Occipital lobe (tissue), 2 donors: Measurements from ENCODE around the gene DSTN. TPM values are rescaled to one million over a fixed set of nuclear protein-coding genes. Genes with fewer than 3 reads are reported as not detected.

ENCODE experiments used
- DNase-seq: peaks from one replicate; lab custom pipeline; 2025; lab: John Stamatoyannopoulos, UW
- total RNA-seq: library from RNA; depleted of rRNA; stranded (reverse); fragments of >200 nt; gene quantifications from one replicate; pipeline ENCODE4 v1.2.3, GENCODE V29; 2014

Gene DSTN
- total RNA-seq, 1 donor from 2014 or later: 295 TPM

DNA sequence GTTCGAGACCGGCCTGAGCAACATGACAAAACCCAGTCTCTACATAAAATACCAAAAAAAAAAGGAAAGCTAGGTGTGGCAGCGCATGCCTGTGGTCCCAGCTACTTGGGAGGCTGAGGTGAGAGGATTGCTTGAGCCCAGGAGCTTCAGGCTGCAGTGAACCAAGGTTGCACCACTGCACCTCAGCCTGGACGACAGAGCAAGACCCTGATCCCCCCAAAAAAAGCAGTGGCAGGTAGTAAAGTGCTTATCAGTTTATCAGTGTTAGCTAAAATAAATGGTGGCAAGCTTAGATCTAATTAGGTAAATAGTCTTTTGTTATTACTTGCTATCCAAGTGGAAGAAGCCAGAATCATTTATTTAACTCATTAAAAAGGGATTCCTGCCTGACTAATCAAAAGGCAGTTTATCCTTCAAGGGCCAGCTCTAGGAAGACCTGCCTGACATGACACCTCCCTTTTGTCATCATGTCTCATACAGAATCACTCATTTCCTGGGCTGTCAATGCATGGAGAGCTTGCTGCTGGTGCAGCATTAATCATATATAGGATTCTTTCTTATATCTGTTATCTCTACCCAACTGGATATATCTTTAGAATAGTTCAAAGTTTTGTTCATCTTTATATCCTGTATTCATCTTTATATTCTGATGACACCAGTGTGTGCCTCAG, 9.6 kb downstream of the DSTN start:
- DNase-seq: no peak

DNA sequence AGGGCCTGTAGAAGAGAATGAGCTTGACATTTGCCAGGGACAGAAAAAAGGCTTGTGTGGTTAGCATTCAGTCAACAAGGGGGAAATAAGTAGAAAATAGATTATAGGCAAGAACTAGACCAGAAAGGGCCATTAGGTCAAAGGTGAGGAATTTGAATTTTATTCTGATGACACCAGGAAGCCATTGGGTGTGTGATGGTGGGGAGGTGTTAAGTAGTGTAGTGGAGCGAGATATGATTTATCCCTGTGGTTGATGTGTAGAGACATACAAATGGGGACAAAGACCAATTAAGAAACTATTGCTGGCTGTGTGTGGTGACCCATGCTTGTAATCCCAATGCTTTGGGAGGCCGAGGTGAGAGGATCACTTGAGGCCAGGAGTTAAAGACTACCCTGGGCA, 11.0 kb downstream of the DSTN start:
- DNase-seq: no peak

DNA sequence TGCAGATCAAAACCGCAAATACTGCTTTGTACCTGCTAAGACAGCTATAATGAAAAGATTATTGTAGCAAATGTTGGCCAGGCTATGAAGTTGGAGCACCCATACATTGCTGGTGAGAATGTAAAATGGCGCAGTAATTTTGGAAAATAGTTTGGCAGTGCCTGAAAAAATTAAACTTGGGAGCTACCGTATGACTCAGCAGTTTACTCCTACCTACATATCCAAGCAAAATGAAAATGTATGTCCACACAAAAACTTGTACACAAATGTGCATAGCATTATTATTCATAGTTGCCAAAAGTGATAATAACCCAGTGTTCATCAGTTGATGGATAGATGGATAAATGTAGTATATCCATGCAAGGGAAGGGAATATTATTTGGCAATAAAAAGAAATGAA, 13.3 kb downstream of the DSTN start:
- DNase-seq: no peak

DNA sequence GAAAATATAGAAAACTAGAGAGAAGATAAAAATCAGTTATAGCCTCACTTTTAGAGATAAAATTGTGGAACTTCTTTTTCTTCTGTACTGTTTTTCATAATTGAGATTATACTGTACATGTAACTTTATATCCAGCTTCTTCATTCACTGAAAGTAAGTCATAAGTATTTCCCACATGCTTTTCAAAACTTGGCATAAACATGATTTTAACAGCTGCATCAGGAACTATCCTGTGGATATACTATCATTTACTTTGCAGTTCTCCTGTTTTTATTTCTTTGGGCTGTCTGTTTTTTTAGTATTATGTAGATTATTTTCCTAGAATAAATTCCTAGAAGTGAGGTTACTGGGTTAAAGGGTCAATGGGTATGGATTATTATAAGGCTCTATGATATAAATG, 14.8 kb downstream of the DSTN start:
- DNase-seq: no peak

DNA sequence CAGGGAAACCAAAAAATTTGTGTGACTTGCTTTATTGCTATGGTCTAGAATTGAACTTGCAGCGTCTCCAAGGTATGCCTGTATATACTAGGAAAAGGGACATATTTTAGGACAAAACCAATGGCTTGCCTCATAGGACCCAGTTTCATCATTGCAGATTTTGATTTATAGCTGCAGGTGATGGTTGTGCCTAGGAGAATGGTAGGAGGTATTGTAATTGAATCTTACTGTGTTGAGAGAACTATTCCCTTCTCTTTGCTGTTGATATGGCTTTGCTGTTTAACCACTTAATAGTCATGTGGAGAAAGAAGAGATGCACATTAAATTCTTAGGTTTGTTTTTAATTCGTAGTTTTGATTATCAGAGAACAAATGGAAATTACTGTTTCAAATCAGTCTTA, 16.4 kb downstream of the DSTN start:
- no peak for DNase-seq

DNA sequence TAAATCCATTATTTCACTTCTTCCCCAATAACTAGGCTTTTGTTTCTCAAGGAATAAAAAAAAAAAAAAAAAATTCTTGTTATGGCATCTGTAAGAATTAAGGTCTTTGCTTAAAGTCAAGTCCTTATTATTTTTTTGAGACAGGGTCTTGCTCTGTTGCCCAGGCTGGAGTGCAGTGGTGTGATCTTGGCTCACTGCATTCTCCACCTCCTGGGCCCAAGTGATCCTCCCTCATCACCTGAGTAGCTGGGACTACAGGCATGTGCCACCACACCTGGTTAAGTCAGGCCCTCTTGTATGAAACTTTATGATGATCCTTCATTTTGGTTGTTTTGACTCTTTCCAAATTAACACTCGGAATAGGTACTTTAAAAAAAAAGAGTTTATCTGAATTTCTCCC, 17.3 kb downstream of the DSTN start:
- no peak for DNase-seq

DNA sequence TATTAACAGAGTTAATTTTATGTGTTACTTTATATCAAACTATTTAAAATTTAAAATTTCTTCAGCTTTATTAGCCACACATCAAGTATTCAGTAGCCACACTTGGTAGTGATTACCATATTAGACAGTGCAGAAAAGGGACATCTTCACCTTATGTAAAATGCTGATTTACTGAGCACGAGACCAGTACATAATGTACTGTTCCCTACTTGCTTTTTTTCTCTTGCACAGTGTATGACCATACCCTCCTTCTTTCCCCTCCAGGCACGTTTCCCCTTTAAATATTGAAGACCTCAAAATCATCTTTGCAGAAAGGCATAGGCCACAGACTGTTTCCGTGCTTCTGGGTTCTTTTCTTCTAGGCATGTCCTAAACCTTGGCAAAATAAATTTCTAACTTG, 17.9 kb downstream of the DSTN start:
- no peak for DNase-seq

DNA sequence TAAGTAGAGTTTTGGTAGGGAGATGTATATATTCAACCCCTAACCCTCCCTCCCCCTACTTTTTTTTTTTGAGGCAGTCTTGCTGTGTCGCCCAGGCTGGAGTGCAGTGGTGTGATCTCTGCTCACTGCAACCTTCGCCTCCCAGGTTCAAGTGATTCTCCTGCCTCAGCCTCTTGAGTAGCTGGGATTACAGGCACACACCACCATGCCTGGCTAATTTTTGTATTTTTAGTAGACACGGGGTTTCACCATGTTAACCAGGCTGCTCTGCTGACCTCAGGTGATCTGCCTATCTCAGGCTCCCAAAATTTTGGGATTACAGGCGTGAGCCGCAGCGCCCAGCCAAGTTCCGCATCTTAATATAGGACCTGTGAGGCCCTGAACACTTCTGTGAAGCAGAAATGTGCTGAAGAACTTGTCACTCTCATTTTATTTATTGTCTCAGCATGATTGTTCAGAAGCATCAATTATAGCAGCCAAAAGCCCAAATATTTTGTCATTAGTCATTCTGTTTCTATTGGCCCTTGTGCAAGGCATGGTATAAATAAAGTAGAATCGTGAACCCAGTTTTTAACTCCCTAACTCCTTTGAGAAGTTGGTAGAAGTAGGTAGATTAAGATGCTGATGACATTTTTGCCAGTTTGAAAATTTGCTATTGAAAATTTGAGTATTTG, 19.4 kb downstream of the DSTN start:
- DNase-seq: no peak

DNA sequence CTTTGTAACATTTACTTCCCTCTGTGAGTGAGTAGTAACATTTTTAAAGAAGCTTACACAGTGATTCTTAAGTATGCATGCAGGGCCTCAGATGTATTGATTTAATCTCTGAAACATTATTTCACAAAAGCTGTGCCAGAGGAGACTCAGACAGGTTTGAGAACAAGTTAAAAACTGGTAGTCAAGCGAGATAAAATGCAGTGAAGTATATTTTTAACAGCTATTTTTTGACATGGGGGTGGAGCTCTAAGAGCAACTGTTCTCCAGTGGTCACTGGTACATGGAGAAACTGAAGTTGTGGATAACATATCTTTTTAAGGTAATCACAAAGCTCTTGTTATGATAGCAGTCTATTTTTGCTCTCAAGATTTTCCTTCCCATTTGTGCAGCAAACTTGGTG, 20.4 kb downstream of the DSTN start:
- DNase-seq: no peak

DNA sequence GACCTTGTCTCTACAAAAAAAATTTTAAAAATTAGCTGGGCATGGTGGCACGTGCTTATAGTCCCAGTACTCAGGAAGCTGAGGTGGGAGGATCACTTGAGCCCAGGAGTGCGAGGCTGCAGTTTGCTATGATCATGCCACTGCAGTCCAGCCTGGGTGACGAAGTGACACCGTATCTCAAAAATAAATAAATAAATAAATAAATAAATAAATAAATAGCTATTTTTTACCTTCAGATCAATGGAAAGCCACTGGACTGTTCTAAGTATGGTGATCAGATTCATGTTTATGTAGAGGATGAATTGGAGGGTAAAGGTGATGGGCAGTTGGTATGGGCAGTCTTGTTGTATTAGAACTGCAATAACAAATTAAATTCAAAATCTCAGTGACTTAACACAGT, 24.0 kb downstream of the DSTN start:
- DNase-seq: no peak

DNA sequence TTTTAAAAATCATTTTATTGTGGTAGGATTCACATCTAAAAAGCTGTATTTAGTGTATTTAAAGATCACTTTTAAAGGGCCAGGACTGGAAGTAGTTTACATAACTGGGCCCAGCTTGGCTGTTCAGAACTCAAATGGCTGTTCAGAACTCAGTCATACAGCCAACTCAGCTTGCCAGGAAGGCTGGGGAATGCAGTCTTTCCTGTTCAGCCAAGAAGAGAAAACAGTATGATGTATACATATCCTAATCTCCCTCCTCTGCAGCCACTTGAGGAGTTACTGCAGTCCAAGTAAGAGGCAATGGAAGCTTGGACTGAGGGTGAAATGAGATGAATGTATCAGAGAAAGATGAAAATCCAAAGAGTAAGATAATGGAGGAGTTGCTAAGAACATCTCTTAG, 24.6 kb downstream of the DSTN start:
- DNase-seq: no peak

DNA sequence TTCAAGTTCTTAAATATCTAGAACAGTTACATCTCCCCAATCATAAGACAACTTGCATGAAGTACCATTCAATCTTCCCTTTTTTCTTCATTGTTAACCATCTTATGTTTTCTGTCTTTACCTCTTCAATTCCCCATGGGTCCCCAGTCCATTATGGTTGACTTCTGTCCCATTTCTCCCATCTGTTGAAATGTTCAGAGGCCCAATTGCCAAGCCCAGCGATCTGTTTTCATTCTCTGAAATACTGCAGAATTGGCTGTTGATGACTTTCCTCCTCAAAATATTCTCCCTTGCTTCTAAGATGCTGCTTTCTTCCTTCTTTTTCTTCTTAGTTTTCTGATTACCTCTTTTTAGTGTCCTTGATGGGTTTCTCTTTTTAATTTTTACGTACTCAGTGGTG, 26.0 kb downstream of the DSTN start:
- DNase-seq: no peak

DNA sequence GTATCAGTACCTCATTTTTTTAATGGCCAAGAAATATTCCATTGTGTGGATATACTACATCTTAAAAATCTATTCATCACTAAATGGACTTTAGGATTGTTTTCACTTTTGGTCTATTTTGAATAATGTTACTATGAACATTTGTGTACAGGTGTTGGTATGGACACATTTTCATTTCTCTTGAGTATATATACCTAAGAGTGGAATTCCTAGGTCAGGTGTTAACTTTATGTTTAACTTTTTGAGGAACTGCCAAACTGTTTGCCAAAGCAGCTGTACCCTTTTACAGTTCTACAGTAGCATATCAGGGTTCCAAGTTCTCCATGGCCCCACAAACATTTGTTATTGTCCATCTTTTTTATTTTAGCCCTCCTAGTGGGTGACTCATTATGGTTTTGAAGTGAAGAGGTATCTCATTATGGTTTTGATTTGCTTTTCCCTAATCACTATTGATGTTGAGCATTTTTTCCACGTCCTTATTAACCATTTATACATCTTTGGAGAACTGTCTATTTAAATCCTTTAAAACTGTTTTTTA, 28.2 kb downstream of the DSTN start:
- DNase-seq: no peak

DNA sequence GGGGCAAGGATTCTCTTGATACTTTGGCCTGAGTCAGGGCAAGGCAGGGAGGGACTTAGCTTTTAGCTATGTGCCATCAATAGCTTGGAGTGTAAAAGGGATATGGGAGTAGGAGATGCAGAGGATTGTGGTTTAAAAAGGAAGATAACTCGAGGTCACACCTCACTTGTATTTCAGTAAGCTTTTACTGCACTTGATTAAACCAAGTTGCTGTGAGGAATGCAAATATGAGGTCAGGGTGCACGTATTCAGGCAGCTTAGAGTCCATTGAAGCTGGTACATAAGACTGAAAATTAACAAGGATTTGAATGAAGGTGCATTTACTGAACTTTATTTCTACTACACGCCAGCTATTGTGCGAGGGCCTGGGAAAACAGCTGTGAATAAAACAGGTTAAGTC, 32.1 kb downstream of the DSTN start:
- DNase-seq: no peak

DNA sequence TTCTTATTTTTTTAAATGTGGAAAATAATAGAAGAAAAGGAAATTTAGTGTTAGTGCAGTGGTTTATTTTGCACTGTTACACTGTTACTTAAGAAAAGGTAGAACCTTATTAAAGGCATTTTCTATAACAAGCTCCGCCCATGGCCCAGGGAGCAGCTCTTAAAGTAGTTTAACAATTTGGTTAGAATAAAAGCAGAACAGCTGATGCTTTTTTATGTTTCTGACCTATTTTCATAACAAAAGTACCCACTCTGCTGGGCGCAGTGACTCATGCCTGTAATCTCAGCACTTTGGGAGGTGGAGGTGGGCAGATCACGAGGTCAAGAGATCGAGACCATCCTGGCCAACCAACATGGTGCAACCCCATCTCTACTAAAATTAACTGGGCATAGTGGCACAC, 32.6 kb downstream of the DSTN start:
- DNase-seq: no peak

DNA sequence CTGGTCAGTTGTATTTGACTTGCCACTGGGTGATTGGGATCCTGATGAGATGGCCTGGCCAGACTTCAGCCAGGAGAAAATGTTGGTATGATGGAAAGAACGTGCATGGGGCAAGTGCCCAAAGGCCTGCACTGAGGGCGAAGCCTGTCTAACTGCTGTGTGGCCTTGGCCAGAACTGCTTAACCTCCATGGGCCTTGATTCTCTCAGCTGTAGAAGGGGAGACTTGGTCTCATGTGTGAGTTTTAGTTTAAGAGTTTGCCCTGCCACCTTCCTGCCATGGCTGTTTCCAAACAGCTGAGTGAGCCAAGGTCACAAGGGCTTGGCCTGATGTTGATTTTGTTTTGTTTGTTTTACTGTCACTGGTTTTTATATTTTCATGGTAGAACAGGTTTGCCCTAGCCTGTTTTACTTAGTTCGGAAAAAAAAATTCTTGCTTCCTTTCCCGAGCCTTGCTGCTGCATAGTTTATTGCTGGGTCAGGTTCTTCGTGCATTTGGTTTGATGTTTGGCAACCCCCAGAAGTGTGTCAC, 35.3 kb downstream of the DSTN start:
- no peak for DNase-seq

DNA sequence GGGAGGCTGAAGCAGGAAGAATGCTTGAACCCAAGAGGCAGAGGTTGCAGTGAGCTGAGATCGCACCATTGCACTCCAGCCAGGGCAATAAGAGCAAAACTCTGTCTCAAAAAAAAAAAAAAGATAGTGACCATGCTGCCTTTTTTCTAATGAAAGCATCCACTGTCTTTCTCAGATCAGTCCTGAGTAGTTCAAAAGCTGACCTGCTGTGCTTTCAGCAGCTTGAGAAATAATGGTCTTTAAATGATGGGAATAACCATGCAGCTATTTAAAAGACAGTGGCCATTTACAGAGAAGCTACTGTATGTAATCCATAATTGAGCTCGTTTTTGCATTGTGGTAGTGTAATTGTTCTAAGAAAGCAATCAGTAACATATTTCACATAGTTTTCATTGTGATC, 36.1 kb downstream of the DSTN start:
- no peak for DNase-seq

DNA sequence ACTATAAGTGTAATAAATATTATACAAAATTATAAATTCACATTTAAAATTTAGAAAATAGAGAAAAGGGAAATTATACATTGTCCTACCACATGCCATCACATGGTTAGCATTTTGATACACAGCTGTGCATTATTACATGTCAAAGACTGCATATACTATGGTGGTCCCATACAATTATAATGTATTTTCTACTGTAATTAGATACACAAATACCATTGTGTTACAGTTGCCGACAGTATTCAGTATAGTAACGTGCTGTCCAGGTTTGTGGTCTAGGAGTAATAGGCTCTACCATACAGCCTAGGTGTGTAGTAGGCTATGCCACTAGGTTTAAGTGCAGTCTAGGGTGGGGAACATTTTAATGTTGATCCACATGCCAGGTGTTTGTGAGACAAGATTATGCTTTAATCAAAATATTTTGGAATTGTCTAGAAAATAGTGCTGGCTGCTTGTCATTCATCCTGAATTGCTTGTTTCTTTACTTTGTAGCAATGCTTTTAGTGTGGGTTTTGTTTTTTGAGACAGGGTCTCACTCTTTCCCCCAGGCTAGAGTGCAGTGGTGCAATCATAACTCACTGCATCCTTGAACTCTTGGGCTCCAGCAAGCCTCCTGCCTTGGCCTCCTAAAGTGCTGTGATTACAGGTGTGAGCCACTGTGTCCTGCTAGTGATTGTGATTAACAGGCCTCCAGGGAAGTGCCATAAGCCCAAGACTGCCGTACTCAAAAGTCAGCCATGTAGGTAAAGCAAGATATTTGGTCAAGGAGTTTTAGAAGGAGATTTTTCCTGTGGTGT, 39.0 kb downstream of the DSTN start:
- no peak for DNase-seq

DNA sequence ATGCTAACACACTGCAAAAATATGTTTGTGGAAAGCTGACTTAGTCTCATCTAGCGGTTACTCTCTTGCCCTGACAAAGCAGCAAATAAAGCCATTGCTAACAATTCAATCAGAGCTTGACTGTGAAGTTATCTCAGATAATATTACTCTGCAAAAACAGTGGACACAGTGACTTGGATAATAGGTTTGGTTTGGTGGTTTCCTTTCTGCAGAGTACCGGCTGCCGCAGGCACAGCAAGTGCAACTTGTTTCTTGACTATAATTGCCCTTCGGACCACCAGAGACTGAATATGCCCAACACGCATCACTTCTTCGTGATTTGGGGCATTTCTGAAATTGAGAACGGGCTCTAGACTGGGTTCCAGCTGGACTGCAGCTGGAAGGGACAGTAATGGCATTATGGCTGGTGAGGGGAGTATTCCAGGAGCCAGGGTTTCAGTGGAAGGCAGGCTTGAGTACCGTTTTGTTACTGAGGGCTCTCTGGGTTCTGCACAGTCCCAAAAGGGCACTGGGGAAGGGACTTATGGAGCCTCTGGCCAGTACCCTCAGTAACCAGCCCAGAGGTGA, 40.0 kb downstream of the DSTN start:
- no peak for DNase-seq

DNA sequence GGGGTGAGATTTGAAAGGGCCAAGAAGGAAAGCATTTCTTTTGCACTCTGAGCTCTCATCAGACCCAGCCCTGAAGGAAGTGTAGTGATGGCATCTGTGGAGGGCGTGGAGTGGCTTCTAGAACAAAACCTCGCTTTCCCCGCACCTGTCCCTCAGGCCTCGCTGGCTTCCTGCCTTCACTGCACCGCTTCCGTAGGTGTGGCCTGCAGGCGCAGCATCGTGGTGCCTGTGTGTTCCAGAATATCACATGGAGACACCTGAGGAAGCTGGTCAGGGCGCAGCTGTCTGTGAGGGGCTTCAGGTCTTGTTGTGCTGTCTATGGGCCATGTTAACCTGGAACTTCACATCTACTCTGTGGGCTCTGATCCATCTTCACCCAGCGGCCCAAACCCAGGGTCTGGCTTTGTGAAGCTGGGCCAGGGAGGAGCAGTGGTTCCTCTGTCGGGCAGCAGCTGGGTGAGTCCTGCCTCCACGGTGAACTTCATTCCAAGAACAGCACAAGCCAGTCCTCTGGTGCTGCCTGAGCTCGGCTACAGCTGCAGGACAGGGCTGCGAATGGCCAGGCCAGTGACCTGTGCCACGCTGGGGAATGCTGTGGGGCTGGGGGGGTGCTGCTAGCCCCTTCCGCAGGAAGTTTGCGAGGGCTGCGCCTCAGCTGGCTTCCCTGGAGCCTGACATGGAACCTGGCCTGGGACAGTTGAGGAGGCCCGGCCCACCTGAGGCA, 40.9 kb downstream of the DSTN start:
- DNase-seq: no peak

DNA sequence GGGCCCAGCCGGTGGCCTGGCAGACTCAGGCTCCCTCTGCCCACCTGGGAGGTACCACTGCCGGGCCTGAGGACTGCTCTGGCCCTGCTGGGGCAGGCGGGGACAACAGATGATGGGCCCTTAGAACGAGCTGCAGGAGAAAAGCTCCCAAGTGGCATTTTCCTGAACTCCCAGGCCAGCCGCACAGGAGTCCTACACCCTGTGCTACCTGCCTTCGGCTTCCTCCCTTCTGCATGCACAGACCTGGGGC, 41.3 kb downstream of the DSTN start:
- no peak for DNase-seq
